SK-N-SH (cell line): ENCODE data around the gene ERC2. TPM values are rescaled to one million over a fixed set of nuclear protein-coding genes. Genes with fewer than 3 reads are reported as not detected.

ENCODE experiments used
- CTCF ChIA-PET: fragments of 300-600, 350-600 bp; formaldehyde crosslinking; extraction: SDS; loops from one replicate; lab custom pipeline; 2021; lab: Yijun Ruan, JAX
- POLR2A ChIA-PET: fragments of 350-600 bp; sonication (Branson Sonifier 250); formaldehyde crosslinking; extraction: SDS; loops from one replicate; lab custom pipeline; 2020; ENCODE audit warnings: antibody characterized with exemption, inconsistent platforms; lab: Yijun Ruan, JAX
- DNase-seq: peaks from one replicate; pipeline ENCODE4 v3.0.0; 2012
- H2AFZ ChIP-seq: fragments of 200-600 bp; sonication (generic); 2 replicates; pipeline ENCODE4 v1.8.1; 2016; ENCODE audit warnings: antibody characterized with exemption, mild to moderate bottlenecking, low read depth
- H3F3A ChIP-seq: fragments of 200-600 bp; sonication (generic); replicated peaks from 2 replicates; pipeline ENCODE3; 2016; ENCODE audit warnings: antibody characterized with exemption, mild to moderate bottlenecking; ENCODE audit not compliant: insufficient read depth
- H3K27ac ChIP-seq, 2 experiments: fragments of 200-500 bp in 1 of 2; fragments of 200-600 bp in 1 of 2; sonication (Bioruptor generic) in 1 of 2; sonication (generic), shearing (Covaris generic) in 1 of 2; 2 replicates each; pipeline versions ENCODE4 v1.5.1 to v1.6.1; 2014 to 2016; ENCODE audit warnings: low read depth in 2 of 2, inconsistent platforms in 1 of 2, low read length in 1 of 2, mild to moderate bottlenecking in 1 of 2, mixed read lengths in 1 of 2
- H3K27me3 ChIP-seq: fragments of 200-600 bp; sonication (generic), shearing (Covaris generic); 2 replicates; pipeline ENCODE4 v1.6.1; 2016; ENCODE audit warnings: mixed run types; ENCODE audit not compliant: insufficient read depth
- H3K36me3 ChIP-seq, 2 experiments: fragments of 200-500 bp in 1 of 2; fragments of 200-600 bp in 1 of 2; sonication (Bioruptor generic) in 1 of 2; sonication (generic) in 1 of 2; replicated peaks in 1 of 2; 2 replicates each; pipeline versions ENCODE3 to v1.5.1; 2014 to 2016; ENCODE audit warnings: low read length in 1 of 2, mild to moderate bottlenecking in 1 of 2; ENCODE audit not compliant: insufficient read depth in 2 of 2, control insufficient read depth in 1 of 2
- H3K4me1 ChIP-seq, 2 experiments: fragments of 200-500 bp in 1 of 2; fragments of 200-600 bp in 1 of 2; sonication (Bioruptor generic) in 1 of 2; sonication (generic), shearing (Covaris generic) in 1 of 2; 2 replicates each; pipeline versions ENCODE4 v1.5.1 to v1.6.1; 2014 to 2016; ENCODE audit warnings: low read depth in 1 of 2, low read length in 1 of 2, mixed run types in 1 of 2; ENCODE audit not compliant: insufficient read depth in 2 of 2, control insufficient read depth in 1 of 2
- H3K4me2 ChIP-seq: fragments of 200-600 bp; sonication (generic), shearing (Covaris generic); 2 replicates; pipeline ENCODE4 v1.6.1; 2017; ENCODE audit warnings: mixed run types
- H3K4me3 ChIP-seq, 2 experiments: fragments of 200-500 bp in 1 of 2; fragments of 200-600 bp in 1 of 2; sonication (Bioruptor generic) in 1 of 2; sonication (generic), shearing (Covaris generic) in 1 of 2; 2 replicates each; pipeline versions ENCODE4 v1.5.1 to v1.8.1; 2014 to 2016; ENCODE audit warnings: low read depth in 2 of 2, inconsistent platforms in 1 of 2, low read length in 1 of 2, mild to moderate bottlenecking in 1 of 2, mixed read lengths in 1 of 2, moderate library complexity in 1 of 2
- H3K79me2 ChIP-seq: fragments of 200-600 bp; sonication (generic); 2 replicates; pipeline ENCODE4 v1.8.1; 2017; ENCODE audit warnings: mild to moderate bottlenecking; ENCODE audit not compliant: insufficient read depth
- H3K9ac ChIP-seq: fragments of 200-600 bp; sonication (generic); 2 replicates; pipeline ENCODE4 v1.6.1; 2017; ENCODE audit warnings: mixed run types
- H3K9me2 ChIP-seq: fragments of 200-600 bp; sonication (generic); 2 replicates; pipeline ENCODE4 v1.6.1; 2017; ENCODE audit warnings: mixed run types
- H3K9me3 ChIP-seq: fragments of 200-600 bp; sonication (generic); 2 replicates; pipeline ENCODE4 v1.6.1; 2017; ENCODE audit warnings: mixed run types, mild to moderate bottlenecking, moderate library complexity
- H4K20me1 ChIP-seq: fragments of 200-600 bp; sonication (generic); 2 replicates; pipeline ENCODE4 v1.6.1; 2017; ENCODE audit warnings: mild to moderate bottlenecking, mixed run types; ENCODE audit not compliant: insufficient read depth
- FOSL2 ChIP-seq: IDR thresholded peaks from 2 replicates; pipeline ENCODE4 v1.4.0; 2012; ENCODE audit warnings: low read depth, mild to moderate bottlenecking, moderate library complexity, borderline replicate concordance
- JUND ChIP-seq: IDR thresholded peaks from 2 replicates; pipeline ENCODE4 v1.4.0; 2012
- MEF2A ChIP-seq: IDR thresholded peaks from 2 replicates; pipeline ENCODE4 v1.4.0; 2012; ENCODE audit warnings: low read depth, borderline replicate concordance
- NRF1 ChIP-seq: IDR thresholded peaks from 2 replicates; pipeline ENCODE4 v1.6.1; 2012; ENCODE audit warnings: low read depth, mild to moderate bottlenecking, low read length
- RAD21 ChIP-seq: IDR thresholded peaks from 2 replicates; pipeline ENCODE4 v1.6.1; 2012; ENCODE audit warnings: mild to moderate bottlenecking, low read length
- RXRA ChIP-seq: IDR thresholded peaks from 2 replicates; pipeline ENCODE4 v1.4.0; 2012; ENCODE audit warnings: low read depth, mild to moderate bottlenecking, borderline replicate concordance
- SMC3 ChIP-seq: IDR thresholded peaks from 2 replicates; pipeline ENCODE4 v1.6.1; 2012; ENCODE audit warnings: low read depth, low read length, improper control_type of control experiment
- TEAD4 ChIP-seq: IDR thresholded peaks from 2 replicates; pipeline ENCODE4 v1.4.0; 2012; ENCODE audit warnings: mild to moderate bottlenecking, borderline replicate concordance; ENCODE audit not compliant: insufficient read depth
- WGBS: methylation state at CpG from one replicate; pipeline ENCODE4 v1.1.6; 2017; ENCODE audit warnings: low lambda C conversion rate; 5-methylcytosine and 5-hydroxymethylcytosine counted together
- polyA plus RNA-seq, 3 experiments: library from polyadenylated mRNA; depleted of rRNA; stranded (reverse); fragments of >200 nt; gene quantifications; 2 replicates each; pipeline ENCODE4 v1.2.3, GENCODE V29; 2012
- TF ChIP-seq, protein P1 (sequence below): fragments of 150-350 bp; IDR thresholded peaks from 2 replicates; pipeline ENCODE4 v1.6.1; 2016; ENCODE audit warnings: mild to moderate bottlenecking, low read depth, low read length
- TF ChIP-seq, protein P2 (sequence below): IDR thresholded peaks from 2 replicates; pipeline ENCODE4 v1.4.0; 2012; ENCODE audit warnings: low read depth
- TF ChIP-seq, protein P3 (sequence below): fragments of 200-600 bp; sonication (generic); IDR thresholded peaks from 2 replicates; pipeline ENCODE4 v1.6.1; 2017; ENCODE audit warnings: antibody characterized with exemption, mild to moderate bottlenecking, moderate library complexity

ERC2 gene
- polyA plus RNA-seq, 1 of the 3 experiments (the other 2 are of a cell fraction) = 1.6 TPM

DNA sequence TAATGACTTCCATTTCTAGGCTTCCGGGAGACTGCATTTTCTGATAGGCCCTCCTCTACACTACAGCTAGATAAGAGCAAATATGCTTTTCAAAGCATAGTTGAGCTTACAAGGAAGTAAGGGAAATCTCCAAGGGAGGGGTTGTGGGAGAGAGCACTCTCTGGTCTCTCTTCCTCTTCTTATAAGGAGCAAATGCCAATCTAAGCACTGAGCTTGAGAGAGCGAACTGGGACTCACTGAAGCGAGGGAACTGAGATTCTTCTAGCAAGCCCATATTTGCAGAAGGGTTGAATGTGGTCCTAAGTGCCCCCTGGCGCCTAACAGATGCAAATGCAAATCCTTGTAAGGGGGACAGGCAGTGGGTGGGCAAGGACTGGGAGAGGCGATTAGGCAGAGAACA, 164.8 kb downstream of the ERC2 start:
- H3K9me3 ChIP-seq = no peaks in the 10 kb centered on the region
- H3K27me3 ChIP-seq = no peaks in the 10 kb centered on the region
- H3K79me2 ChIP-seq = no peaks in the 10 kb centered on the region
- H3K36me3 ChIP-seq = no peaks in the 10 kb centered on the region
- no peaks in the 10 kb centered on the region for H3F3A ChIP-seq
- H3K9ac ChIP-seq = no peak overlapping the region
- H3K4me2 ChIP-seq = no peak overlapping the region
- no peaks in the 10 kb centered on the region for H3K9me2 ChIP-seq
- ChIA-PET CTCF (interaction anchor here (0.6 to 2.6 kb wide), 27 partner anchors 10 to 1450 kb away, joined by 3 to 24 read pairs (median 5); no protein-coding TSS in a partner anchor), POLR2A (no interaction called here)
- H3K27ac ChIP-seq = no peak overlapping the region
- no peak overlapping the region for H2AFZ ChIP-seq
- peaks cover 0 to 4% of the 10 kb centered on the region in 2 experiments; a peak in 2 of 4 replicates for H3K4me1 ChIP-seq
- WGBS = 71% methylated on average over 5 of the region's 5 CpGs
- no peaks in the 10 kb centered on the region for H4K20me1 ChIP-seq
- H3K4me3 ChIP-seq = peak overlapping the region in 1 of 2 experiments; percentile 20; a peak in 1 of 4 replicates
- DNase-seq = peak; percentile 54
- TF ChIP-seq MEF2A (no peak), RAD21 (peak; percentile 74), TEAD4 (no peak), SMC3 (peak; percentile 44), RXRA (no peak), NRF1 (no peak), FOSL2 (no peak)
- TF ChIP-seq, protein P1, sequence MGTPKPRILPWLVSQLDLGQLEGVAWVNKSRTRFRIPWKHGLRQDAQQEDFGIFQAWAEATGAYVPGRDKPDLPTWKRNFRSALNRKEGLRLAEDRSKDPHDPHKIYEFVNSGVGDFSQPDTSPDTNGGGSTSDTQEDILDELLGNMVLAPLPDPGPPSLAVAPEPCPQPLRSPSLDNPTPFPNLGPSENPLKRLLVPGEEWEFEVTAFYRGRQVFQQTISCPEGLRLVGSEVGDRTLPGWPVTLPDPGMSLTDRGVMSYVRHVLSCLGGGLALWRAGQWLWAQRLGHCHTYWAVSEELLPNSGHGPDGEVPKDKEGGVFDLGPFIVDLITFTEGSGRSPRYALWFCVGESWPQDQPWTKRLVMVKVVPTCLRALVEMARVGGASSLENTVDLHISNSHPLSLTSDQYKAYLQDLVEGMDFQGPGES = no peak
- TF ChIP-seq, protein P2, sequence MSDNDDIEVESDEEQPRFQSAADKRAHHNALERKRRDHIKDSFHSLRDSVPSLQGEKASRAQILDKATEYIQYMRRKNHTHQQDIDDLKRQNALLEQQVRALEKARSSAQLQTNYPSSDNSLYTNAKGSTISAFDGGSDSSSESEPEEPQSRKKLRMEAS = no peak
- TF ChIP-seq, protein P3, sequence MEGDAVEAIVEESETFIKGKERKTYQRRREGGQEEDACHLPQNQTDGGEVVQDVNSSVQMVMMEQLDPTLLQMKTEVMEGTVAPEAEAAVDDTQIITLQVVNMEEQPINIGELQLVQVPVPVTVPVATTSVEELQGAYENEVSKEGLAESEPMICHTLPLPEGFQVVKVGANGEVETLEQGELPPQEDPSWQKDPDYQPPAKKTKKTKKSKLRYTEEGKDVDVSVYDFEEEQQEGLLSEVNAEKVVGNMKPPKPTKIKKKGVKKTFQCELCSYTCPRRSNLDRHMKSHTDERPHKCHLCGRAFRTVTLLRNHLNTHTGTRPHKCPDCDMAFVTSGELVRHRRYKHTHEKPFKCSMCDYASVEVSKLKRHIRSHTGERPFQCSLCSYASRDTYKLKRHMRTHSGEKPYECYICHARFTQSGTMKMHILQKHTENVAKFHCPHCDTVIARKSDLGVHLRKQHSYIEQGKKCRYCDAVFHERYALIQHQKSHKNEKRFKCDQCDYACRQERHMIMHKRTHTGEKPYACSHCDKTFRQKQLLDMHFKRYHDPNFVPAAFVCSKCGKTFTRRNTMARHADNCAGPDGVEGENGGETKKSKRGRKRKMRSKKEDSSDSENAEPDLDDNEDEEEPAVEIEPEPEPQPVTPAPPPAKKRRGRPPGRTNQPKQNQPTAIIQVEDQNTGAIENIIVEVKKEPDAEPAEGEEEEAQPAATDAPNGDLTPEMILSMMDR = peak; percentile 62
- TF ChIP-seq, all 33 proteins: peak for 3

DNA sequence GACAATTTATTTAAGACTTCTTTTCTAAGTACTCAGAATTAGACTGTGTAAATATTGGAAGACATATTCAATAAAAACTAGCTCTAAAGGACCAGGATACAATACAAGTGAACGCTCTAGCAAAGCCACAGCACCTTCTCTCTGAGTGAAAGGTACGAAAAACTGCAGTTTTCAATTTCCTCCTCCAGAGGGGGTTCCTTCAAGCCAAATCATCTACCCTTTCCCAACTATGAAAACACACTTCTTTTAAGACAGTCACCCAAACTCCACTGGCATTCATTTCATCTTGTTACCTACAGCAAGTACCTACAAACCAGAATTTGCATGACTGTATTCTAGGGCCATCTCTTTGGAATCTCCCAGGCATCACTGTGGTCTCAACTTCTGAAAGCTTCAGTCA, 165.8 kb downstream of the ERC2 start:
- DNase-seq = no peak
- H2AFZ ChIP-seq = no peak overlapping the region
- no peaks in the 10 kb centered on the region for H3K9me2 ChIP-seq
- TF ChIP-seq, protein P3 = peak; percentile 36
- TF ChIP-seq RAD21 = peak; percentile 34; the same call in 1 of the 2 replicates
- TF ChIP-seq JUND = no peak
- H3K9ac ChIP-seq = no peak overlapping the region
- no peak overlapping the region for H3K4me2 ChIP-seq
- H3K27ac ChIP-seq = no peak overlapping the region
- CTCF ChIA-PET = interaction anchor here (0.5 to 2.6 kb wide), 16 partner anchors 10 to 1443 kb away, joined by 3 to 24 read pairs (median 4); no protein-coding TSS in a partner anchor
- H4K20me1 ChIP-seq = no peaks in the 10 kb centered on the region
- no peaks in the 10 kb centered on the region for H3K9me3 ChIP-seq
- POLR2A ChIA-PET = no interaction called here
- no peaks in the 10 kb centered on the region for H3K27me3 ChIP-seq
- peaks cover 0 to 2% of the 10 kb centered on the region in 2 experiments; a peak in 1 of 4 replicates for H3K4me1 ChIP-seq
- no peaks in the 10 kb centered on the region for H3K36me3 ChIP-seq
- no peaks in the 10 kb centered on the region for H3F3A ChIP-seq
- WGBS = 70% methylated on average over 2 of the region's 2 CpGs
- H3K4me3 ChIP-seq = no peak overlapping the region
- H3K79me2 ChIP-seq = no peaks in the 10 kb centered on the region
